GM18861 (cell line): Measurements from ENCODE around the gene DOK4.
"Not testable (repeated sequence)": the region's sequence is repeated elsewhere in the genome, so short reads cannot be mapped to it uniquely, and the experiment has no call there.

Experiments
- ATAC-seq: cut with Tn5 transposase; IDR thresholded peaks from one replicate; pipeline ENCODE4 v1.9.1; 2021; ENCODE audit not compliant: unreplicated experiment

Gene DOK4

DNA sequence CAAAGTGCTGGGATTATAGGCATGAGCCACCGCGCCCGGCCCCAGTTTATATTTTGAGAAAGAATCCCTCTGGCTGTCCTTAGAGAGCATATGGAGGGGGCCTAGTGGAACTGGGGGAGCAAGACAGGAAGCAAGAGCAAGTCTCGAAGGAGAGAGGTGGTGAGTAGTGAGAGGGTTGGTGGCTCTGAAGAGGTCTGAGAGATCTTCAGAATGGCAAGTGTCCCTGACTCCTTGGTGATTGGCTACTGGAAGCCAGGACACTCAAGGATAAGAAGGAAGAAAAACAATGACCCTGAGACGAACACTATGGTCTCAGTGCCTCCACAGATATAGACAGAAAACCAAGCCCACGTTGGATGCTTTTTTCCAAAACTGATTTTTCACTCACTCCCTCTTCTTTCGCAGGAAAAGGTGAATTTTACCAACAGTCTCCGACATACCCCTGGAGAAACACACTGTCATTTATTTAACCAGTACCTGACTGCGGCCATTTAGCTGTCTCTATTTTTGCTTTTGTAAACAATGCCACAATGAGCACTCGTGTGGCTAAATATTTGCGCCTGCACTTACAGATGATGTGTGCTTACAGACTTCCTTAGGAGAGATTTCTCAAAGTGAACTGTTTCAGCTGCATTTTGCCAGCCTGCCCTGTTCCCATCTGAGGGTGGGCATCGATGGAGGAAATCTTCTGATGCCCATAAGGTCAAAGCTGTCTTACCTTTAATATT, 15.9 kb upstream of the DOK4 start:
- no peak for ATAC-seq

DNA sequence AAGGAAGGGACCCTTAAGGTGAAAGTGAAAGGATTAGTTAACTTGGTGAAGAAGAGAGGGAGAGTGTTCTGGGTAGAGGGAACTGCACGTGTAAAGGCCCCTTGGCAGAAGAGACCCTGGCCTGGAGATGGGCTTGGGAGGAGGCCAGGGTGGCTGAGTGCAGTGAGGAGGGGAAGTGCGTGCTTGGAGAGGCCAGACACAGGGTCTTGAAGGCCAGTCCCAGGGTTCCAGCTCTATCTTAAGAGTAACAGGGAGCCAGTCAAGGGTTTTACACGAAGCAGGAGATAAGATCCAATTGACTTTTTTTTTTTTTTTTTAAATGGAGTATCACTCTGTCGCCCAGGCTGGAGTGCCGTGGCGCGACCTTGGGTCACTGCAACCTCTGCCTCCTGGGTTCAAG, 15.2 kb upstream of the DOK4 start:
- ATAC-seq = no peak

DNA sequence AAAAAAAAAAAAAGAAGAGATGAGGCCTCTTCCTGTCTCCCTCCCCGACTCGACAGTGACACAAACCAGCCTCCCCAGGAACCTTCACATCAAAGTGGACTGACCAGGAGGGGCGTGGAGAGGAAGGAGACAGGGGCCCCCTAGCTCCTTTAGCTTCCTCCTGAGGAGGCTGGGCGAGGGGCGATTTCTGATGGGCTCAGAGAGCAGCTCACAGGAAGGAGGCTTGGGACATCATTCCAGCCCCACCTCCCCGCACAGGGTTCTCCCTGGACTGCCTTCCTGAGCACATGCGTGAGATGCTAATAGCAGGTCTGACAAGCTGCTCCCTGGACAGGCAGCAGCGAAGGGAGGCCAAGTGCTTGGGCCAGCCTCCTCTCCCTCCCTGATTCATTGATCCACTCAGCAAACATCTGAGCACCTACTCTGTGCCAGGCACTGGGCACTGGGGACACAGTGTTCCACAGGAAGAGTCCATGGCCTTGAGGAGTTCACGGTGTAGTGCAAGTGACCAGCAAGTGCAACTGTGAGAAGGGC, 14.4 kb upstream of the DOK4 start:
- no peak for ATAC-seq

DNA sequence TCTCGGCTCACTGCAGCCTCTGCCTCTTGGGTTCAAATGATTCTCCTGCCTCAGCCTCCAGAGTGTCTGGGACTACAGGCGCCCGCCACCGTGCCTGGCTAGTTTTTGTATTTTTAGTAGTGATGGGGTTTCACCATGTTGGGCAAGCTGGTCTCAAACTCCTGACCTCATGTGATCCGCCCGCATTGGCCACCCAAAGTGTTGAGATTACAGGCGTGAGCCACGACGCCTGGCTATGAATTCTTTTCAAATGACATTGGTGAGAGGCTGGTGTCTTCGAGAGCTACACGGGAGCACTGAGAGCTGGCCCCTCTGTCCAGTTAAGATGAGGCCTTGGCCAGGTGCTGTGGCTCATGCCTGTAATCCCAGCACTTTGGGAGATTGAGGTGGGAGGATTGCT, 13.6 kb upstream of the DOK4 start:
- ATAC-seq = not testable (repeated sequence)

DNA sequence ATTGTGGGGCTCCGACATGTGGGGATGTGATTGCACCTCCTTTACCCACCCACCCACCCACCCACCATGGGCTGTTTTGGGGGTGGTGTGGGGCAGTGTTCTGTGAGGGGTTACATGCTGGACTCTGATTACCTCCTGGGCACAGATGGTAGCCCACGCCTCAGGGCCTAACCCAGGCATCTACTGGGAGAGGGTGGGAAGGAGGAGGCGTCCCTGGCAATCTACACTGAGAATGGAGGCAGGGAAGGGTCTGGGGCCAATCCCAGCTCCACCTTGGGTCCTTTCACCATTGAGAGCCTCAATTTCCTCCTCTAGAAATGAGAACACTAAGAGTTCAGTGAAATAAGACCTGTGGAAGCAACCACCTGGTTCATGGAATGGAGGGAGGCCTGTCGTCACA, 11.7 kb upstream of the DOK4 start:
- ATAC-seq = no peak

DNA sequence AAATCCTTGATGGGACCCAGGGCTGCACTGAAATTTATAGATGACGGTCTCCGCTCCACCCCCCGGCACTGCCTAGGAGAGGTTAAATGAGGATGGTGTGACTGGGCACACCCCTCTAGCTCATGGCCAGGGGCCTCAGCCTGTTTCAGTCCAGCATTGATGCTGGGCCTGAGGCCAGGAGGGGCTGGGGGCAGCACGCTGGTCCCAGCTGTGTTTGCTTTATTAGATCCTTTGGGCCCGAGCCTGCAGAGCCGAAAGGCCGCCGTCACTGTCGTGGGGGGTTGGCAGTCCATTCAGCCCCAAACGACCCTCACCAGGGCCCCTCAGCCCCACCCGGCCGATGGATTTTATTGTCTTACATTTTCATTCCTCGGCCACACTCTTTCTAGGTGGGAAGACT, 10.8 kb upstream of the DOK4 start:
- ATAC-seq = no peak

DNA sequence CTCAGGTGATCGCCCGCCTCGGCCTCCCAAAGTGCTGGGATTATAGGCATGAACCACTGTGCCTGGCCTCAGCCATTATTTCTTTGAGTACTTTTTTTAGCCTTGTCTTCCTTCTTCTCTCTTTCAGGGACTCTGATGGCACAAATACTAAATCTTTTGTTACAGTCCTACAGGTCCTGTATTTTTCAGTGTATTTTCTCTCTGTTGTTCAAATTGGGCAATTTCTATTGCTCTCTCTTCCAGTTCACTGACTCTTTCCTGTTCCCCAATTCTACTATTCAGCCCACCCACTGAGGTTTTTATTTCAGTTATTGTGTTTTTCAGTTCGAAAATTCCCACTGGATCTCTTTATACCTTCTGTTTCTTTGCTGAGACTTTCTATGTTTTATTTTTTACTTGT, 7.5 kb upstream of the DOK4 start:
- ATAC-seq = no peak

DNA sequence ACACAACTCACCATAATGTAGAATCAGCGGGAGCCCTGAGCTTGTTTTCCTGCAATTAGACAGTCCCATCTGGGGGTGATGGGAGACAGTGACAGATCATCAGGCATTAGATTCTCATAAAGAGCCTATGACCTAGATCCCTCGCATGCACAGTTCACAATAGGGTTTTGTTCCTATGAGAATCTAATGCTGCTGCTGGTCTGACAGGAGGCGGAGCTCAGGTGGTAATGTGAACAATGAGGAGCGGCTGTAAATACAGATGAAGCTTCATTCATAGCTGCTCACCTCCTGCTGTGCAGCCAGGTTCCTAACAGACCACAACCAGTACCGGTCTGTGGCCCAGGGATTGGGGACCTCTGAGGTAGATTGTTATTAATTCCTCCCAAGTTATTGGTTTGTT, 2.9 kb upstream of the DOK4 start:
- ATAC-seq = no peak

DNA sequence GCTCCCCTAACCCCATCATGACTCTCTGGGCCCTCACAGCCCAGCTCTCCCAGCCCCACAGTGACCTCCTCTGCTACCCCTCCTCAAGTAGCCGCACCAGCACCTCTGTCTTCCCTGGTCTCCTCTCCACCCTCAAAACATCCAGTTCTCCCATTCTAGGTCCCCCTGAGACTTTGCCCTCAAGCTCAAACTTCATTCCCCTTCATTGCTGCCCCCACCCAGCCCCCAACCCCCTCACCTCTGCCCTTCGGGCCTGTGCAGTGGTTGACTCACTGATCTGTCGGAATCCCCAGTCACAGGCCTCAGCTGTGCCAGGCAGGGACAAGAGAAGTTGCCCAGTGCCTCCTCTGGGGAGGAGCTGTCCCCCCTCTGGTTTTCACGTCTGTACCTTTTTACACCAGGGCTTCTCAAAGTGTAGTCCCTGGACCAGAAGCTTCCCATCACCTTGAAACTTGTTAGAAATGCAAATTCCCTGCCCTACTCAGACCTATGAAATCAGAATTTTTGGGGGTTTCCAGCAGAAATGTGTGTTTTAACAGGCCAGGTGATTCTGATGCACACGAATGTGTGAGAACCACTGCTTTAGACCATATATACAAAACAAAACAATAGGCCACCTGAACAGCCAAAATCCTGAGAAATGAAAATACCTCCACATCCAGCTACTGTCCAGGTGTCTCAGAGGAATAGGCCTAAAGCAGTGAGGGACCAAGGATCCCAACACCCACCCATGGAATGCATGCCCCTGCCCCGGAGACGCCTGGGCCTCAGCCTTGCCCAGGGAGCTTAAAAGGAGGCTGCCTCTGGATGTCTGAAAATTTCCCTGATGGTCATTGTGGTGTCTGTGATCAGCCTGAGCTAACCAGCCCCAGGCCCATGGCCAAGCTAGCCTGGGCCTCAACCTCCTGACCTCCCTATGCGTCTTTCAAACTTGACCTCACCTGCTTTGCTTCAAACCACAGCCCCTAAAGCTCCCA, 853 bp upstream of the DOK4 start:
- no peak for ATAC-seq

DNA sequence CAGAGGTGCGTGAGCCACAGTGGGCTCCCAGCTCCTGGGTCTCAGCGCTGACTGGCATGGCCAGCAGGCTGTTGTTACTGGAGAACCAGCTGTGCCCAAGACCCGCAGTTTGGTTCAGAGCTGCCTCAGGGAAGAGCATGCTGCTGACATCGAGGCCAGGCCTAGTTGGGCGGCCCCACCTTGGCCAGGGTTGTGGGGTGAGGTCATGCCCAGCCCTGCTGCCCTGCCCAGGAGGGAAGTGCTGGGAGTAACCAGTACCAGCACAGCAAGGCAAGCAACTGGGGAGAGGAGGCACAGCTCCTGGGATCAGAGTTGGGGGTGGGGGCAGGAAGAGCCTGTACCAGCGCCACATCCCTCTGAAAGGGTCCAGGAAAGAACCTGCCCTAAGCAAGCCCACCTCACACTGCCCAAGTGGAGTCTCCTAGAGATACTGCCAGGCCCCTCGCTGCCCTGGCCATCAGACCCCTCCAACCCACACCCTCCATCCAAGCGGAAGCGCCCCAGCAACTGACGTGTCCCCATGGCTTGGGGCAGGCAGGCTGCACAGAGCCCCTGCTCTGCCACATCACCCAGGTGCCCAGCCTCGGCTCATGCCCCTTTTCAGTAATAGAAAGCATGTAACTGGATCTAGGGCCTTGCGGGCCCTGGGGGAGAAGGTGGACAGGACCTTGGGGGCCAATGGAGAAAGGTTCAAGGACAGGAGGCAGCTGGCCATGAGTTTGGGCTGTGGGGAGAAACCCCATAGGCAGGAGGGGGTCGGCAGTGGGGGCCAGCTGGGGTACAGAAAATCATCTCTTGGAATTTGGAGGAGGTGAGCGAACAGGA, 990 bp downstream of the DOK4 start:
- ATAC-seq = no peak

DNA sequence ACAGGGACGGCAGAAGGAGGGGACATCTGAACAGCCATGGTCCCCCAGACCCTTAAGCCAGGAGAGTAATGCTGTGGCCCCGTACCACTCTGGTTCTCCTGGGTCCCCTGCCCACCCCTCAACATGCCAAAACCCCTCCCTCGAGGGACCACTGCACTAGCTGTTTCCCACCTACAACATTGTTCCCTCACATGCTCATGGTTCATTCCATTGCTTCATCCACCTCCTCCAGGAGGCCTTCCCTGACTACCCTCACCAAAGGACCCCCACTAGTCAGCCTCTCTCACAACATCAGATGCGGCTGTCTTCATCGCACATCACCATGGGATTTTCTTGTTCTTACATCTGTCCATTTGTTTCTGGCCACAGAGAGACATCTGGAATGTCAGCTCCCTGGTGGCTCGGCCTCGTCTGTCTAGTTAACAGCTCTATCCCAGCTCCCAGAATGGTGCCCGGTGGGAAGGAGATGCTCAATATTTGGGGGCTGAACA, 1.7 kb downstream of the DOK4 start:
- no peak for ATAC-seq

DNA sequence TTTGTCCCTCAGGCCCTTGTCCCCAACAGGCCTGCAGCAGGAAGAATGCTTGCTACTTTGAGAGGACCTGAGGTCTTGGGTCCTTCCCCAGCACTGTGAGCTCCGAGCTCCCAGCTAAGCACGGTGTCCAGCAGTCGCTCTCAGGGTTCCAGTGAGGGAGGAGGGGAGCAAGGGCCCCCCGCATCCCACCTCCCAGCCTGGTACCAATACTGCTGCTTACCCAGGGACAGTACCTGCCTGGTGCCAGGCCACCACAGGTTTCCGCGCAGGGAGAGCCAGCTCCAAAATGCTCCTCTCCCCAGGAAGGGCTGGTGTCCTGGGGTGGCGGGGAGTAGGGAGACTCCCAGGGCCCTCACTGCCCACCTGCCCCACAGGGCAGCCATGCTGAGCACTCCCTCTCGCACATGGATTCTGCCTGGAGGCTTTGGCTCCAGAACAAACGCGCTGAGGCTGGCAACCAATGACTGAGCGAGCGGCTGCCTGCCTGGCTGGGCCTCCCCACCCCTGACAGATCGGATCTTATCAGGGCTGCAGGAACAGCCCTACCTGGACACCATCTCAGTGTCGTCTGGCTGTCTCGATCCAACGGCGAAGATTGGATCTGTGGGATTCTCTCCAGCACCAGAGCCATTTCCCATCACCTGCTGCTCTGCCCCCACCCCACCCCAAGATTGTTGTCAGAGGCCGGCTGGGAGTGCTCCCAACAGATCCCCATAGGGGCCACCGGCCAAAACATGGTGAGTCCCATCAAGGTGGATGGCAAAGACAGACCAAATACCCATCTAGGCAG, 2.4 kb downstream of the DOK4 start:
- no peak for ATAC-seq

DNA sequence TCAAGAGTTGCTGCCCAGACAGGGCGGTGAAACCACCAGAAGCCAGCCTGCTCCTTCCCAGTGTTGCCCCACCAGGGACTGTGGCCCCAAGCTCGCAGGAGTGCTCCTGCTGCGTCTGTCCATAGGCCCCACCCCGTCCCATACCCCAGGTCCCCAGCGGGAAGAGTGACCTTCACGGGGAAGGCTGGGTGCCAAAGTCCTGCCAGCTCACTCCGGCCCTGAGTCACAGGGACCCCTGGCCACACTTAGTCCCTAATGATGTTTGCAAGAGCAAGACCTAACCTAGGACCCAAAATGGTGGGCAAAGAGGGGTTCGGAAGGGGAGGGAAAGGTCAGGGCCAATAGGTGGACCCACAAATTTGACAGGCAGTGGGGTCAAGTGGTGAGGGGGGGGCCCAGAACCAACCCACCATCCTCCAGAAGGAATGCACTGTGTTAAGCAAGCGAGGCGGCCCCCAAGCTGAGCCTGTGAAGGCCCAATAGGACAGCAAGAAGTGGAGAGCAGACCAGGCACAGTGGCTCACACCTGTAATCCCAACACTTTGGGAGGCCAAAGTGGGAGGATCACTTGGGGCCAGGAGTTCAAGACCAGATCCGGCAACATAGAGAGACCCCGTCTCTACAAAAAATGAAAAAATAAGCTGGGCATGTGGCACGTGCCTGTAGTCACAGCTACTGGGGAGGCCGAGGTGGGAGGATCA, 3.3 kb downstream of the DOK4 start:
- ATAC-seq = no peak

DNA sequence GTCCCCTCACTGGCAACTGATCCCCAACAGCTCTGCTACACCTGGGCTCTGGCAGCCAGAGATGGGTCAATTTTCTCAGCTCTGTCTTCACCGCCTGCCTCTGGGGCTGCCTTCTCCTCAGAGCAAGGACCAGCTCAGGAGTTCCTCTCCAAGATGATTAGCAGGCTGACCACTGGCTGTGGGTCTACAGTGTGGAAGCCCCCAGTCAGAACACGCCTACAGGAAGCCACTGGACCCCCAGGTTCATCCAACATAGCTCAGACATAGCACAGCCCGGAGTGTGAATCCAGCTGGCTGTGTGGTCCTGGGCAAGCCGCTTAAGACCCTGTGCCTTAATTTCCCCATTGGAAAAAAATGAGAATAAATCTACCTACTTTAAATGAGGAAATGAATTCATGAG, 4.9 kb downstream of the DOK4 start:
- ATAC-seq = no peak

DNA sequence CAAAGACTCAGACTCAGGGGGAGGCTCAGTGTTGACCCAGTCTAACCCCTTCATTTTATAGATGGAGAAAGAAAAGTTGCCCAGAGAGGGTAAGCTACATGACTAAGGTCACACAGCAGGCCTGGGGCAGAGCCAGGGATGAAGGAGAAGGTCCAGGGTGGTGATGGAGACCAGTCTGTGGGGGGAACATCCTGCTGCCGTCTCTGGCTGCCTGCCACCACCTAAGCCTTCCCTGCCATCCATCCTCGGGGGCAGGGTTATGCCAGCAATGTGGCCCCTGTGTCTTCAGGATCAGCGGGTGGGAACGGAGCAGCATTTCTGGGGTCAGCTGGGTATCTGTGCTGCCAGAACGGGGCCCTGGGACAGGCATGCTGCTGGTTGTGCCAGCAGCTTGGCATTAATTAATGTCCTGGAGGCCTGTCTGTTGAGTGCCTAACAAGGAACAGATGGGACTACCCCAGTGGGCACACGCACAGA, 5.5 kb downstream of the DOK4 start:
- no peak for ATAC-seq

DNA sequence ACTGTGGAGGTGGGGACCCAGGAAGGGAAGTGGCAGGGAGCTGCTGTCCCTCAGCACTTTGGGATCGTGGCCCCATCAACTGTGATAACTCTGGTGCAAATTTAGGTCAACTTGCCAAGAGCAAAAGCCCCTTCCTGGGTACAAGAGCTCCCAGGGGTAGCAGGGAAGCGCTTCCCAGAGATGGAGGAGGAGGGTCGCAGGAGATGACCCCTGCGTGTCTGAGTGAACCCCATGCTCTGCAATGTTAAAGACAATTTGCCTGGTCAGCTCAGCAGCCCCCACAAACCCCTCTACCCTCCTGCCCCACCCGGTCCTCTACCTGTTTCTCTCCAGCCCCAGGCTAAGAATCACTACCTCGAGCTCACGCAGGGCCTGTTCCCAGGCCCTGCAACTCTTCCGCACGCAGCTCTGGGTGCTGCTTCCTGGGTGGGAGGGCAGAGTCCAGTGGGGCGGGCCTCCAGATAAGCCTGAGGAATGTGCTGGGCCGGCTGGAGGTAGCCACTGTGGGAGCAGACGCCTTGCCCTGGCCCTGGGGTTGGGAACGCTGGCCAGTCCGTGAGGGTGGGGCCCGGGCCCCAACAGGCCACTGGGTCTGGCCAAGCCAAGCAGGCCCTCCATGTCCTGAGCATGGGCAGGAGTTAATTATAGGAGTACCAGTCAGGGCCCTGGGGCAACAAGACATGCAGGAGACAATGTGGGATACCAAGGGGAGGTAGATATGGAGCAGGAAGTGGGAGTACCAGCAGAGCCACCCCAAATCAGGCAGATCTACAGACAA, 6.1 kb downstream of the DOK4 start:
- ATAC-seq = no peak

DNA sequence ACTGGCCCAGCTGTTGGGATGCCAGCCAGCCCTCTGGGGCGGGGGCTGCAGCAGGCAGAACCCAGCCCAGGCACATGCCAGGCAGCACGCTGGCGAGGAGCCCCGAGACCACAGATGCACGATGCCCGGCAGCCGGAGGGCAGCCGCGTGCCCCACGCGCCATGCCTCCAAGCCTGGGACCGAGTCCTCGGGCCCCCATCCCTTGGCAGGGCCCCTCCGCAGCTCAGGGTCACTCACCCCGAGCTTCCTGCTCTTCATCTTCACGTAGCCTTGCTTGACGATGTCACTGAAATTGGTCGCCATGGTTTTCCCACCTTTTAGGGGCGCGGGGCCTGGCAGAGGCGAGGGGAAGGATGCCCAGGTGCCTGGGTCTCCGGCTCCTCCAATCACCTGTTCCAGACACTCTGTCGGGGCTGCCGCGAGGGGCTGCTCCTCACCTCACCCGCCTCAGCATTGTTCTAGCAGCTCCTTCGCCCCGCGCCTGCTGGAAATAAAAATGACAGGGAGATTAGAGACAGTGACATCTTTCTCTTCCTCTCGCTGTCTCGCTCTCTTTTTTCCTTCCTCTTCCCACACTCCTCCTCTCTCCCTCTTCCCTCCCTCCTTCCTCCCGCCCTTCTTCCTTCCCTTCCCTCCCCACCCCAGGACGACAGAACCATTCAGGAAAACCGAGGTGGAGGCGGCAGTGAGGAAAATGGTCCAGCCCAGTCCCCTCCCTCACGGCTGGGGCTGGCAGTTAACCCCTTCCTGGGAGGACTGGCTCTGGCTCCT, 6.9 kb downstream of the DOK4 start:
- ATAC-seq = no peak
